K562 (cell line): ENCODE measurements around the gene USP48. TPM values are rescaled to one million over a fixed set of nuclear protein-coding genes. Genes with fewer than 3 reads are reported as not detected.
A peak's percentile ranks its signal among the peaks of the same experiment; 100 is the strongest.

Experiments
- BACH1 ChIP-seq: fragments of 200-800 bp; sonication (Bioruptor generic); IDR thresholded peaks from 2 replicates; pipeline ENCODE4 v1.6.1; 2016; ENCODE audit warnings: missing genetic modification characterization, missing compliant biosample characterization
- COPS2 ChIP-seq: fragments of 450-650 bp; conservative IDR thresholded peaks from 2 replicates; pipeline ENCODE4 v1.6.1; 2016; ENCODE audit warnings: mild to moderate bottlenecking, moderate library complexity
- ETV5 ChIP-seq: sonication (generic); formaldehyde crosslinking; IDR thresholded peaks from 2 replicates; pipeline ENCODE4 v1.4.0; 2020; ENCODE audit warnings: low read depth, mild to moderate bottlenecking, missing genetic modification reagents
- KHSRP ChIP-seq: fragments of 450-650 bp; IDR thresholded peaks from 2 replicates; pipeline ENCODE4 v1.6.1; 2017
- PCBP1 ChIP-seq: fragments of 200-400 bp; formaldehyde crosslinking; IDR thresholded peaks from 2 replicates; pipeline ENCODE4 v1.6.1; 2018; ENCODE audit warnings: mild to moderate bottlenecking, low read depth, low read length; ENCODE audit not compliant: poor library complexity, severe bottlenecking
- ZNF444 ChIP-seq: fragments of 250-450 bp; sonication (Bioruptor Pico); IDR thresholded peaks from 2 replicates; pipeline ENCODE4 v1.4.0; 2020; ENCODE audit warnings: mild to moderate bottlenecking, moderate library complexity
- ZNF507 ChIP-seq: conservative IDR thresholded peaks from 2 replicates; pipeline ENCODE4 v1.6.1; 2017; ENCODE audit warnings: missing genetic modification characterization, missing compliant biosample characterization
- polyA plus RNA-seq, 8 experiments: library from polyadenylated mRNA; depleted of rRNA in 4 of 8; stranded (reverse) in 5 of 8; unstranded in 3 of 8; fragments of >200 nt; fragmentation: Nextera tagmentation in 2 of 8; fragmentation: Illumina TruSeq in 1 of 8; extraction: Ambion mirVana in 2 of 8; extraction: Trizol in 1 of 8; gene quantifications; 2 replicates each; pipeline versions ENCODE4 v1.2.1 to v1.2.3, GENCODE V29; 2011 to 2014; ENCODE audit warnings: inconsistent platforms in 1 of 8, missing spikeins in 1 of 8
- total RNA-seq, 7 experiments: library from RNA; depleted of rRNA in 6 of 7; stranded (reverse); fragments of >200 nt in 6 of 7; fragmentation: Illumina TruSeq in 2 of 7; extraction: Trizol in 2 of 7; gene quantifications; 2 replicates each; pipeline versions ENCODE4 v1.2.1 to v1.2.3, GENCODE V29; 2011 to 2021; ENCODE audit warnings: low replicate concordance in 1 of 7
- TF ChIP-seq, protein P1 (sequence below): fragments of 200-600 bp; sonication (generic); IDR thresholded peaks from one replicate; pipeline ENCODE4 v1.6.1; 2012; ENCODE audit warnings: mild to moderate bottlenecking, low read depth, low read length, inconsistent platforms
- TF ChIP-seq, protein P2 (sequence below): sonication (generic); formaldehyde crosslinking; IDR thresholded peaks from 2 replicates; pipeline ENCODE4 v1.8.1; 2023; ENCODE audit warnings: mild to moderate bottlenecking, missing genetic modification reagents, moderate library complexity
- TF ChIP-seq, protein P3 (sequence below): fragments of 200-800 bp; sonication (Bioruptor generic); IDR thresholded peaks from 2 replicates; pipeline ENCODE4 v1.6.1; 2017; ENCODE audit warnings: missing genetic modification characterization, missing compliant biosample characterization
- TF ChIP-seq, protein P4 (sequence below): fragments of 250-450 bp; sonication (Bioruptor Pico); IDR thresholded peaks from 2 replicates; pipeline ENCODE4 v1.5.1; 2021; ENCODE audit warnings: mild to moderate bottlenecking

Gene USP48
- total and polyA plus RNA-seq, 9 of the 15 experiments (the other 6 are each of a cell fraction or from before 2014, with no cell fraction given): 23.3 to 123 (median 106) TPM

DNA sequence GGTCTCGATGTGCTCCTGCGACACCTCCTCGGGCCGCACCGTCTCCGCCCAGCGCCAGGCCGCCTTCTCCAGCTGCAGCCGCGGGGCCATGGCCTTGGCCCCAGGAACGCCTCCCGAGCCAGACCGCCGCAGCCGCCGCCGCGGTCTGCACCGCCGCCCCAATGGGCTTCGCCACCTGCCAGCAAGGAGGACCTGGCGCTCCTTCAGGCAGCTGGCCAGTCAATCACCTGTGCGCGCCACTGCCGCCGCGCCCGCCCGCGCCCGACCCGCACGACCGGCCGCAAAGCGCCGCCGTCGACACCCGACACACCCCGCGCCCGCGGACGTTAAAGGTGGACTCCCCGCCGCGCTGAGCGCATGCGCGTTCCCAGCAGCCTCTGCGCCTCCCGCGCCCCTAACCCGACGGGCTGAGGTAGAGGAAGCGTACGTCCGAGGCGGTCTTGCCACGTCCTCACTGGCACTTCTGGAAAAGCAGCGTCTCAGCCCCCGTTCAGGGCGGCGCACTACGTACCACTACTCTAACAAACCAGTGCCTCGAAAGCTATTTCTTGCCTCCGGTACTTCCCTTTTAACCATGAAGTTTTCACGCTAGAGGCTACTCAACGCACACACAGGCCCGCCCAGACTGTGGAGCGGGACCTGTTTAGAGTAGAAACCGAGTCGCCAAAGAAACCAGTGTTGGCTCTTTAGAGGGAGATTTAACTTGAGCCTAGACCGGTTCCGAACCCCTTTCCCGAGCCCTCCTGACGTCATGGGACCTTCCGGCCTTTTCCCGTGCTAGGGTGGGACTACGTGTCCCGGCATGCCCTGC lies at the start of gene USP48 (continued):
- TF ChIP-seq COPS2: no peak
- TF ChIP-seq, protein P1, sequence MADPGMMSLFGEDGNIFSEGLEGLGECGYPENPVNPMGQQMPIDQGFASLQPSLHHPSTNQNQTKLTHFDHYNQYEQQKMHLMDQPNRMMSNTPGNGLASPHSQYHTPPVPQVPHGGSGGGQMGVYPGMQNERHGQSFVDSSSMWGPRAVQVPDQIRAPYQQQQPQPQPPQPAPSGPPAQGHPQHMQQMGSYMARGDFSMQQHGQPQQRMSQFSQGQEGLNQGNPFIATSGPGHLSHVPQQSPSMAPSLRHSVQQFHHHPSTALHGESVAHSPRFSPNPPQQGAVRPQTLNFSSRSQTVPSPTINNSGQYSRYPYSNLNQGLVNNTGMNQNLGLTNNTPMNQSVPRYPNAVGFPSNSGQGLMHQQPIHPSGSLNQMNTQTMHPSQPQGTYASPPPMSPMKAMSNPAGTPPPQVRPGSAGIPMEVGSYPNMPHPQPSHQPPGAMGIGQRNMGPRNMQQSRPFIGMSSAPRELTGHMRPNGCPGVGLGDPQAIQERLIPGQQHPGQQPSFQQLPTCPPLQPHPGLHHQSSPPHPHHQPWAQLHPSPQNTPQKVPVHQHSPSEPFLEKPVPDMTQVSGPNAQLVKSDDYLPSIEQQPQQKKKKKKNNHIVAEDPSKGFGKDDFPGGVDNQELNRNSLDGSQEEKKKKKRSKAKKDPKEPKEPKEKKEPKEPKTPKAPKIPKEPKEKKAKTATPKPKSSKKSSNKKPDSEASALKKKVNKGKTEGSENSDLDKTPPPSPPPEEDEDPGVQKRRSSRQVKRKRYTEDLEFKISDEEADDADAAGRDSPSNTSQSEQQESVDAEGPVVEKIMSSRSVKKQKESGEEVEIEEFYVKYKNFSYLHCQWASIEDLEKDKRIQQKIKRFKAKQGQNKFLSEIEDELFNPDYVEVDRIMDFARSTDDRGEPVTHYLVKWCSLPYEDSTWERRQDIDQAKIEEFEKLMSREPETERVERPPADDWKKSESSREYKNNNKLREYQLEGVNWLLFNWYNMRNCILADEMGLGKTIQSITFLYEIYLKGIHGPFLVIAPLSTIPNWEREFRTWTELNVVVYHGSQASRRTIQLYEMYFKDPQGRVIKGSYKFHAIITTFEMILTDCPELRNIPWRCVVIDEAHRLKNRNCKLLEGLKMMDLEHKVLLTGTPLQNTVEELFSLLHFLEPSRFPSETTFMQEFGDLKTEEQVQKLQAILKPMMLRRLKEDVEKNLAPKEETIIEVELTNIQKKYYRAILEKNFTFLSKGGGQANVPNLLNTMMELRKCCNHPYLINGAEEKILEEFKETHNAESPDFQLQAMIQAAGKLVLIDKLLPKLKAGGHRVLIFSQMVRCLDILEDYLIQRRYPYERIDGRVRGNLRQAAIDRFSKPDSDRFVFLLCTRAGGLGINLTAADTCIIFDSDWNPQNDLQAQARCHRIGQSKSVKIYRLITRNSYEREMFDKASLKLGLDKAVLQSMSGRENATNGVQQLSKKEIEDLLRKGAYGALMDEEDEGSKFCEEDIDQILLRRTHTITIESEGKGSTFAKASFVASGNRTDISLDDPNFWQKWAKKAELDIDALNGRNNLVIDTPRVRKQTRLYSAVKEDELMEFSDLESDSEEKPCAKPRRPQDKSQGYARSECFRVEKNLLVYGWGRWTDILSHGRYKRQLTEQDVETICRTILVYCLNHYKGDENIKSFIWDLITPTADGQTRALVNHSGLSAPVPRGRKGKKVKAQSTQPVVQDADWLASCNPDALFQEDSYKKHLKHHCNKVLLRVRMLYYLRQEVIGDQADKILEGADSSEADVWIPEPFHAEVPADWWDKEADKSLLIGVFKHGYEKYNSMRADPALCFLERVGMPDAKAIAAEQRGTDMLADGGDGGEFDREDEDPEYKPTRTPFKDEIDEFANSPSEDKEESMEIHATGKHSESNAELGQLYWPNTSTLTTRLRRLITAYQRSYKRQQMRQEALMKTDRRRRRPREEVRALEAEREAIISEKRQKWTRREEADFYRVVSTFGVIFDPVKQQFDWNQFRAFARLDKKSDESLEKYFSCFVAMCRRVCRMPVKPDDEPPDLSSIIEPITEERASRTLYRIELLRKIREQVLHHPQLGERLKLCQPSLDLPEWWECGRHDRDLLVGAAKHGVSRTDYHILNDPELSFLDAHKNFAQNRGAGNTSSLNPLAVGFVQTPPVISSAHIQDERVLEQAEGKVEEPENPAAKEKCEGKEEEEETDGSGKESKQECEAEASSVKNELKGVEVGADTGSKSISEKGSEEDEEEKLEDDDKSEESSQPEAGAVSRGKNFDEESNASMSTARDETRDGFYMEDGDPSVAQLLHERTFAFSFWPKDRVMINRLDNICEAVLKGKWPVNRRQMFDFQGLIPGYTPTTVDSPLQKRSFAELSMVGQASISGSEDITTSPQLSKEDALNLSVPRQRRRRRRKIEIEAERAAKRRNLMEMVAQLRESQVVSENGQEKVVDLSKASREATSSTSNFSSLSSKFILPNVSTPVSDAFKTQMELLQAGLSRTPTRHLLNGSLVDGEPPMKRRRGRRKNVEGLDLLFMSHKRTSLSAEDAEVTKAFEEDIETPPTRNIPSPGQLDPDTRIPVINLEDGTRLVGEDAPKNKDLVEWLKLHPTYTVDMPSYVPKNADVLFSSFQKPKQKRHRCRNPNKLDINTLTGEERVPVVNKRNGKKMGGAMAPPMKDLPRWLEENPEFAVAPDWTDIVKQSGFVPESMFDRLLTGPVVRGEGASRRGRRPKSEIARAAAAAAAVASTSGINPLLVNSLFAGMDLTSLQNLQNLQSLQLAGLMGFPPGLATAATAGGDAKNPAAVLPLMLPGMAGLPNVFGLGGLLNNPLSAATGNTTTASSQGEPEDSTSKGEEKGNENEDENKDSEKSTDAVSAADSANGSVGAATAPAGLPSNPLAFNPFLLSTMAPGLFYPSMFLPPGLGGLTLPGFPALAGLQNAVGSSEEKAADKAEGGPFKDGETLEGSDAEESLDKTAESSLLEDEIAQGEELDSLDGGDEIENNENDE: no peak
- TF ChIP-seq ZNF444: no peak
- TF ChIP-seq, protein P2, sequence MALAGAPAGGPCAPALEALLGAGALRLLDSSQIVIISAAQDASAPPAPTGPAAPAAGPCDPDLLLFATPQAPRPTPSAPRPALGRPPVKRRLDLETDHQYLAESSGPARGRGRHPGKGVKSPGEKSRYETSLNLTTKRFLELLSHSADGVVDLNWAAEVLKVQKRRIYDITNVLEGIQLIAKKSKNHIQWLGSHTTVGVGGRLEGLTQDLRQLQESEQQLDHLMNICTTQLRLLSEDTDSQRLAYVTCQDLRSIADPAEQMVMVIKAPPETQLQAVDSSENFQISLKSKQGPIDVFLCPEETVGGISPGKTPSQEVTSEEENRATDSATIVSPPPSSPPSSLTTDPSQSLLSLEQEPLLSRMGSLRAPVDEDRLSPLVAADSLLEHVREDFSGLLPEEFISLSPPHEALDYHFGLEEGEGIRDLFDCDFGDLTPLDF (CRISPR knock-in tag): peak; percentile 97
- TF ChIP-seq PCBP1: no peak
- TF ChIP-seq, protein P3, sequence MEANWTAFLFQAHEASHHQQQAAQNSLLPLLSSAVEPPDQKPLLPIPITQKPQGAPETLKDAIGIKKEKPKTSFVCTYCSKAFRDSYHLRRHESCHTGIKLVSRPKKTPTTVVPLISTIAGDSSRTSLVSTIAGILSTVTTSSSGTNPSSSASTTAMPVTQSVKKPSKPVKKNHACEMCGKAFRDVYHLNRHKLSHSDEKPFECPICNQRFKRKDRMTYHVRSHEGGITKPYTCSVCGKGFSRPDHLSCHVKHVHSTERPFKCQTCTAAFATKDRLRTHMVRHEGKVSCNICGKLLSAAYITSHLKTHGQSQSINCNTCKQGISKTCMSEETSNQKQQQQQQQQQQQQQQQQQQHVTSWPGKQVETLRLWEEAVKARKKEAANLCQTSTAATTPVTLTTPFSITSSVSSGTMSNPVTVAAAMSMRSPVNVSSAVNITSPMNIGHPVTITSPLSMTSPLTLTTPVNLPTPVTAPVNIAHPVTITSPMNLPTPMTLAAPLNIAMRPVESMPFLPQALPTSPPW (CRISPR knock-in tag): peak; percentile 37
- TF ChIP-seq BACH1 (tag): no peak
- TF ChIP-seq ETV5 (CRISPR knock-in tag): no peak; the same call in 1 of the 2 replicates
- TF ChIP-seq, protein P4, sequence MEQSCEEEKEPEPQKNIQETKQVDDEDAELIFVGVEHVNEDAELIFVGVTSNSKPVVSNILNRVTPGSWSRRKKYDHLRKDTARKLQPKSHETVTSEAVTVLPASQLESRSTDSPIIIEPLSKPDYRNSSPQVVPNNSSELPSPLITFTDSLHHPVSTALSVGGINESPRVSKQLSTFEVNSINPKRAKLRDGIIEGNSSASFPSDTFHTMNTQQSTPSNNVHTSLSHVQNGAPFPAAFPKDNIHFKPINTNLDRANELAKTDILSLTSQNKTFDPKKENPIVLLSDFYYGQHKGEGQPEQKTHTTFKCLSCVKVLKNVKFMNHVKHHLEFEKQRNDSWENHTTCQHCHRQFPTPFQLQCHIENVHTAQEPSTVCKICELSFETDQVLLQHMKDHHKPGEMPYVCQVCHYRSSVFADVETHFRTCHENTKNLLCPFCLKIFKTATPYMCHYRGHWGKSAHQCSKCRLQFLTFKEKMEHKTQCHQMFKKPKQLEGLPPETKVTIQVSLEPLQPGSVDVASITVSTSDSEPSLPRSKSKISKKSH (CRISPR knock-in tag): no peak
- no peak; the same call in 1 of the 2 replicates for TF ChIP-seq KHSRP
- no peak for TF ChIP-seq ZNF507 (tag)
